ENCODE data around the gene EPB41.

DNA sequence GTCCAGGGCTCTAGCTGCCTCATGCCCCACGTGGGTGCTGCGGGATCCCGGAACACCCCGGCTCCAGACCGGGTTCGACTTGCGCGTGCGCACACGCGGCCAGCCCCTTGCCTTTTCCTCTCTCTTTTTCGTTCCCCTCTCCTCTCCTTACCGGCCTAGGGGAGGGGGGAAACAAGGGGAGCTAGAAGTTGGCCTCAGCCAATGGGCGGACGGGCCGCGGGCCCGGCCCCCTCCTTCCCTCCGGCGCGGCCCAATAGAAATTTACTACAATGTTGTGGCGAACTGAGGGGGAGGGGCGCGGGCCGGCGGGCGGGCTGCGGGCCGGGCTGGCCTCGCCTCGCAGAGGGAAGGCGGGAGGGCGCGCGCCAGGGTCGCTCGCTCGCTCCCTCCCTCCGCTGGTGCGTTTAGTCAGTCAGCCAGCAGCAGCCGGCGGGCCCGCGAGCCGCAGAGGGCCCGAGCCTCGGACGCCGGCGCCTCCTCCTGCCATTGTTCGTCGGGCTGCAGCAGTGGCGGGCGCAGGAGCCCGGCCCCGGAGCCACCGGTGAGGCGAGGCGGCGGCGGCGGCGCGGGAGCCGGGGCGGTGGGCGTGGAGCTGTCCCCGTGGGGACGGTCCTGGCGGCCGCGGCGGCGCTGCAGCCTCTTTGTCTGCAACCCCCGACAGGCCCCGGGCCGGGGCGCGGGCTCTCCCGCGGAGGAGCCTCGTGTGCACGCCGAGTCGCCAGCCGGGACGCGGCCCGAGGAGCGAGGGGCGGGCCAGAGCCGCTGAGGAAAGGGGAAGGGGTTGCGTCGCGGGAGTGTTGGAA lies at the start of gene EPB41:
- TF ChIP-seq, protein P1, sequence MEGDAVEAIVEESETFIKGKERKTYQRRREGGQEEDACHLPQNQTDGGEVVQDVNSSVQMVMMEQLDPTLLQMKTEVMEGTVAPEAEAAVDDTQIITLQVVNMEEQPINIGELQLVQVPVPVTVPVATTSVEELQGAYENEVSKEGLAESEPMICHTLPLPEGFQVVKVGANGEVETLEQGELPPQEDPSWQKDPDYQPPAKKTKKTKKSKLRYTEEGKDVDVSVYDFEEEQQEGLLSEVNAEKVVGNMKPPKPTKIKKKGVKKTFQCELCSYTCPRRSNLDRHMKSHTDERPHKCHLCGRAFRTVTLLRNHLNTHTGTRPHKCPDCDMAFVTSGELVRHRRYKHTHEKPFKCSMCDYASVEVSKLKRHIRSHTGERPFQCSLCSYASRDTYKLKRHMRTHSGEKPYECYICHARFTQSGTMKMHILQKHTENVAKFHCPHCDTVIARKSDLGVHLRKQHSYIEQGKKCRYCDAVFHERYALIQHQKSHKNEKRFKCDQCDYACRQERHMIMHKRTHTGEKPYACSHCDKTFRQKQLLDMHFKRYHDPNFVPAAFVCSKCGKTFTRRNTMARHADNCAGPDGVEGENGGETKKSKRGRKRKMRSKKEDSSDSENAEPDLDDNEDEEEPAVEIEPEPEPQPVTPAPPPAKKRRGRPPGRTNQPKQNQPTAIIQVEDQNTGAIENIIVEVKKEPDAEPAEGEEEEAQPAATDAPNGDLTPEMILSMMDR (conservative IDR thresholded peaks at IDR 0.05 in 1 of 2, IDR thresholded peaks at IDR 0.05 in 1 of 2; ENCODE audit: extremely low read depth in 1 of 2, insufficient read depth in 1 of 2, low read depth in 1 of 2, low read length in 2 of 2): no peak
- TF ChIP-seq EZH2 (IDR thresholded peaks at IDR 0.05; ENCODE audit: borderline replicate concordance, low read length): no peak

All from mammary epithelial cell (primary cell).